AG10803 (cell line): Measurements from ENCODE around the gene KLHL36.

ENCODE experiments used
- DNase-seq: peaks from one replicate; pipeline ENCODE4 v3.0.0; 2010; ENCODE audit warnings: low read depth
- H3K4me3 ChIP-seq: 2 replicates; pipeline ENCODE4 v1.5.1; 2011; ENCODE audit warnings: mild to moderate bottlenecking, low read length, control low read depth
- CTCF ChIP-seq: conservative IDR thresholded peaks from 2 replicates; pipeline ENCODE4 v1.5.1; 2011; ENCODE audit warnings: mild to moderate bottlenecking, low read length, control low read depth, inconsistent platforms

The KLHL36 gene

GRCh38 chr16:84665843-84666242, 17.5 kb downstream of the KLHL36 start:
- no peak overlapping the region for H3K4me3 ChIP-seq
- TF ChIP-seq CTCF, result no peak

GRCh38 chr16:84667600-84668309, 19.4 kb downstream of the KLHL36 start:
- no peak for TF ChIP-seq CTCF
- DNase-seq, result peak; percentile 30
- H3K4me3 ChIP-seq, result no peak overlapping the region

More at GRCh38 chr16:84665843-84666242, 17.5 kb downstream of the KLHL36 start:
- DNase-seq, result no peak

GRCh38 chr16:84670063-84670462, 21.8 kb downstream of the KLHL36 start:
- no peak for TF ChIP-seq CTCF
- no peak overlapping the region for H3K4me3 ChIP-seq
- DNase-seq, result no peak

- H3K4me3 ChIP-seq, result no peak overlapping the region
- TF ChIP-seq CTCF, result peak; percentile 95
- peak; percentile 68 for DNase-seq
Measured at GRCh38 chr16:84672276-84673202, 24.2 kb downstream of the KLHL36 start.

GRCh38 chr16:84673203-84673535, 24.9 kb downstream of the KLHL36 start:
- TF ChIP-seq CTCF, result no peak
- no peak for DNase-seq
- H3K4me3 ChIP-seq, result no peak overlapping the region

GRCh38 chr16:84673561-84673960, 25.2 kb downstream of the KLHL36 start:
- DNase-seq, result no peak
- TF ChIP-seq CTCF, result no peak
- no peak overlapping the region for H3K4me3 ChIP-seq
